K562 (cell line): Measurements from ENCODE around the gene TENM4. TPM values are rescaled to one million over a fixed set of nuclear protein-coding genes. Genes with fewer than 3 reads are reported as not detected.
A peak's percentile ranks its signal among the peaks of the same experiment; 100 is the strongest.

Experiments
- BCLAF1 ChIP-seq, 2 experiments: fragments of 450-650 bp in 1 of 2; IDR thresholded peaks; 2 replicates each; pipeline ENCODE4 v1.6.1; 2011 to 2017; ENCODE audit warnings: low read depth in 2 of 2, antibody characterized with exemption in 1 of 2, borderline replicate concordance in 1 of 2, low read length in 1 of 2, mild to moderate bottlenecking in 1 of 2, mixed read lengths in 1 of 2; ENCODE audit not compliant: control insufficient read depth in 1 of 2
- CBX1 ChIP-seq: sonication (generic); IDR thresholded peaks from 2 replicates; pipeline ENCODE4 v1.6.1; 2016; ENCODE audit warnings: antibody characterized with exemption, low read depth, mild to moderate bottlenecking
- CCAR2 ChIP-seq: fragments of 200-400 bp; formaldehyde crosslinking; IDR thresholded peaks from 2 replicates; pipeline ENCODE4 v1.6.1; 2017; ENCODE audit warnings: mild to moderate bottlenecking, low read depth, low read length
- FIP1L1 ChIP-seq: fragments of 200-400 bp; formaldehyde crosslinking; IDR thresholded peaks from 2 replicates; pipeline ENCODE4 v1.6.1; 2018; ENCODE audit warnings: mild to moderate bottlenecking, low read depth, low read length; ENCODE audit not compliant: poor library complexity, severe bottlenecking
- HNRNPH1 ChIP-seq: fragments of 200-400 bp; formaldehyde crosslinking; optimal IDR thresholded peaks from 2 replicates; pipeline ENCODE3; 2017; ENCODE audit warnings: low read depth, mild to moderate bottlenecking, low read length, moderate library complexity
- IRF1 ChIP-seq: sonication (generic); formaldehyde crosslinking; IDR thresholded peaks from 2 replicates; pipeline ENCODE4 v1.8.0; 2022; ENCODE audit warnings: missing genetic modification reagents, mild to moderate bottlenecking, borderline replicate concordance
- KLF6 ChIP-seq: fragments of 250-450 bp; sonication (Bioruptor Pico); IDR thresholded peaks from 2 replicates; pipeline ENCODE4 v1.4.0; 2020; ENCODE audit warnings: mild to moderate bottlenecking, moderate library complexity, borderline replicate concordance
- PCBP2 ChIP-seq: fragments of 200-400 bp; formaldehyde crosslinking; IDR thresholded peaks from 2 replicates; pipeline ENCODE4 v1.6.1; 2018; ENCODE audit warnings: low read length, low read depth, mild to moderate bottlenecking, moderate library complexity; ENCODE audit not compliant: poor library complexity, severe bottlenecking
- POLR2B ChIP-seq: fragments of 450-650 bp; IDR thresholded peaks from 2 replicates; pipeline ENCODE4 v1.6.1; 2018; ENCODE audit warnings: low read depth; ENCODE audit not compliant: partially characterized antibody
- SMARCC2 ChIP-seq: fragments of 450-650 bp; IDR thresholded peaks from 2 replicates; pipeline ENCODE4 v1.6.1; 2017; ENCODE audit warnings: antibody characterized with exemption, moderate library complexity, mild to moderate bottlenecking, low read depth
- SPI1 ChIP-seq: IDR thresholded peaks from 2 replicates; pipeline ENCODE4 v1.6.1; 2011; ENCODE audit warnings: low read depth, low read length, control low read depth, borderline replicate concordance
- VEZF1 ChIP-seq: fragments of 200-800 bp; sonication (Bioruptor generic); IDR thresholded peaks from 2 replicates; pipeline ENCODE4 v1.6.1; 2017; ENCODE audit warnings: missing genetic modification characterization, missing compliant biosample characterization
- XRCC5 ChIP-seq: fragments of 200-400 bp; formaldehyde crosslinking; IDR thresholded peaks from 2 replicates; pipeline ENCODE4 v1.6.1; 2017; ENCODE audit warnings: low read depth, mild to moderate bottlenecking, low read length
- ZBTB17 ChIP-seq: fragments of 450-650 bp; formaldehyde crosslinking; IDR thresholded peaks from 2 replicates; pipeline ENCODE4 v1.4.0; 2020; ENCODE audit warnings: mild to moderate bottlenecking
- ZFP36 ChIP-seq: fragments of 150-350 bp; IDR thresholded peaks from 2 replicates; pipeline ENCODE4 v1.6.1; 2018; ENCODE audit warnings: low read length, low read depth; ENCODE audit not compliant: partially characterized antibody
- ZNF124 ChIP-seq: sonication (generic); formaldehyde crosslinking; IDR thresholded peaks from 2 replicates; pipeline ENCODE4 v1.8.1; 2022; ENCODE audit warnings: missing genetic modification reagents
- ZNF324 ChIP-seq: fragments of 250-450 bp; sonication (Bioruptor Pico); IDR thresholded peaks from 2 replicates; pipeline ENCODE4 v1.4.0; 2020; ENCODE audit warnings: mild to moderate bottlenecking
- ZNF354B ChIP-seq: fragments of 250-450 bp; sonication (Bioruptor Pico); IDR thresholded peaks from 2 replicates; pipeline ENCODE4 v1.4.0; 2020
- ZNF511 ChIP-seq: sonication (generic); formaldehyde crosslinking; IDR thresholded peaks from 2 replicates; pipeline ENCODE4 v1.8.0; 2022; ENCODE audit warnings: mild to moderate bottlenecking, missing genetic modification reagents
- polyA plus RNA-seq, 8 experiments: library from polyadenylated mRNA; depleted of rRNA in 4 of 8; stranded (reverse) in 5 of 8; unstranded in 3 of 8; fragments of >200 nt; fragmentation: Nextera tagmentation in 2 of 8; fragmentation: Illumina TruSeq in 1 of 8; extraction: Ambion mirVana in 2 of 8; extraction: Trizol in 1 of 8; gene quantifications; 2 replicates each; pipeline versions ENCODE4 v1.2.1 to v1.2.3, GENCODE V29; 2011 to 2014; ENCODE audit warnings: inconsistent platforms in 1 of 8, missing spikeins in 1 of 8
- total RNA-seq, 7 experiments: library from RNA; depleted of rRNA in 6 of 7; stranded (reverse); fragments of >200 nt in 6 of 7; fragmentation: Illumina TruSeq in 2 of 7; extraction: Trizol in 2 of 7; gene quantifications; 2 replicates each; pipeline versions ENCODE4 v1.2.1 to v1.2.3, GENCODE V29; 2011 to 2021; ENCODE audit warnings: low replicate concordance in 1 of 7

Gene TENM4
- total and polyA plus RNA-seq, 9 of the 15 experiments (the other 6 are each of a cell fraction or from before 2014, with no cell fraction given) = 0.16 TPM; not detected in 8

- TF ChIP-seq BCLAF1 (IDR thresholded peaks at IDR 0.05; ENCODE audit: borderline replicate concordance in 1 of 2, control insufficient read depth in 1 of 2, low read depth in 2 of 2, low read length in 1 of 2) (no peak), CCAR2 (no peak), ZNF354B (no peak), KLF6 (CRISPR knock-in tag) (no peak), CBX1 (no peak), ZNF124 (CRISPR knock-in tag) (no peak), ZNF324 (CRISPR knock-in tag) (no peak), ZNF511 (CRISPR knock-in tag) (no peak), VEZF1 (CRISPR knock-in tag) (peak; percentile 22; the same call in 1 of the 2 replicates), HNRNPH1 (no peak), XRCC5 (no peak), SMARCC2 (no peak), PCBP2 (no peak), ZBTB17 (no peak), POLR2B (no peak), SPI1 (no peak), IRF1 (CRISPR knock-in tag) (no peak), FIP1L1 (no peak), ZFP36 (no peak)
Measured at GRCh38 chr11:79100093-79100910, 340.5 kb downstream of the TENM4 start (continued).
